ENCODE results near the gene DSP.

DNA sequence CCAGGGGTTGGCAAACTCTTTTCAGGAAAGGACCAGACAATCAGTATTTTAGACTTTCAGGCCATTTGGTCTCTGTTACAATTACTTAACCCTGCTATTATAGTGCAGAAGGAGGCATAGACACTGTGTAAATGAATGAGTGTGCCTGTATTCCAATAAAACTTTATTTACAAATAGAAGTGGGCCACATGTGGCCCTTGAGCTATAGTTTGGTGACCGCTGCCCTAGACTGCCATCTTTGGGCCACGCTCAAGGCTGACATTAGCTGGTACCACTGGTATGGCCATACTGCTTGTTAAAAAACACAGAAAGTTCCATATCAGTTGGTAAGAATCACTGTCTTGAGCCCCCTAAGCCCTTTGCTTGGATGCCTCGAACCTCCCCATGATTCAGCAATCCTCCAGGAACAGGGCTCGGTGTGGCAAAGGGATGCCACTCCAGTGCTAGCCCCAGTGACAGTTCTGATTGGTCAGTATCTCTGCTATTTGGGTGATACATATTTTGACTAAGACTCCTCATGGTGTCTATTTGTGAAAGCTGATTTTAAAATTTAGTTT lies 25.2 kb downstream of the DSP start:
- TF ChIP-seq EZH2 (IDR thresholded peaks at IDR 0.05; ENCODE audit: borderline replicate concordance, low read length) = no peak
- TF ChIP-seq CTCF (IDR thresholded peaks at IDR 0.05; ENCODE audit: low read length) = no peak
